ENCODE measurements around the gene AUP1. TPM values are rescaled to one million over a fixed set of nuclear protein-coding genes. Genes with fewer than 3 reads are reported as not detected.
A peak's percentile ranks its signal among the peaks of the same experiment; 100 is the strongest.

The AUP1 gene
- total RNA-seq, 2 experiments from 2014 or later = 90.8 to 92.7 TPM

DNA sequence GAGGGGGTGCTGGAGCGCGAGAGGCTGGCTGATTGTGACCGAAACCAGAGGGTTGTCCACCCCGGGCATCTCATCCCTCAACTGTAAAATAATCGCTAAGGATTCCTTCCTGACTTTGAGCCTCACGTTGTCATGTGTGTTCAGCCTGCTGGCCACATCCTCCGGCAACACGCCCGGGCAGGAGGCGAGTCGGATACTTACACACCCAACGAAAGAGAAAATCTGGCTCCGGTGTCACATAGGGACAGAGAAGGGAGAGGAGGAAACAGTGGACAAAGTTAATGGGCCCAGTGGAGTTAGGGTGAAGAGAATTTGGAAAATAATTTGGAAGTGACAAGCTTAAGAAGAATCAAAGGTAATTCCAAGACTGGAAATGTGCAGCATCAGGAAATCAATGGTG, 12.9 kb downstream of the AUP1 start:
- POLR2A ChIA-PET = interaction anchor here (0.8 to 2.7 kb wide), 4 partner anchors 10 to 16 kb away, joined by 3 to 15 read pairs (median 4); partner anchors contain the start of genes AUP1 and HTRA2
- peak overlapping the region; percentile 42 for H3K4me3 Mint-ChIP-seq

DNA sequence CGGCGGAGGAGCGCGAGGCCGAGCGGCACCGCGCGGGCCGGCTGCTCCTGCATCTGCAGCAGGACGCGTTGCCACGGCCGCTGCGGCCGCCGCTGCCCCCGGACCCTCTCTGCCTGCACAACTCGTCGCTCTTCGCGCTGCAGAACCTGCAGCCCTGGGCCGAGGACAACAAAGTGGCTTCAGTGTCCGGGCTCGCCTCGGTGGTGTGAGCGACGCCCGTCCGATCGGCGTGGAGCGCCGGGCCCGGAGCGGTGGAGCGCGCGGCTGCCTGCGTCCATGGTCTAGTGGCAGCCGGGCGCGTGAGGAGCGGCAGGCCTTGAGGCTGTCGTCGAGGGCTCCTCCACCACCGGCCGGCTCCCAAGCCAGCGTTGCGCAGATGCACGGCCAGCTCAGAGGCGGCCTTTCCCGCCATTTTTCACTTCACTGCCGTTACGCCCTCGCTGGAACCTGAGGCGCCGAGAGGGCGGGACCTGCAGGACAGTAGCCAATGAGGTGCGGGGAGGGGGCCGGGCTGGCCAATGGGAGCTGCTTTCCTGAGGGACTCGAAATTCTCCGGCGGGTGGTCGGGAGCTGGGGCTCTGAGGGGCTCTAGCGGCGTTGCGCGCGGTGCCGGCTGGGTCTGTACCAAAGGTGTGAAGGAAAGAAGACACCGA, 13.4 kb downstream of the AUP1 start:
- ChIA-PET CTCF (interaction anchor here (1.1 to 1.8 kb wide), 2 partner anchors 16 to 71 kb away, joined by 3 to 4 read pairs; no protein-coding TSS in a partner anchor), POLR2A (interaction anchor here (0.8 to 2.7 kb wide), 6 partner anchors 9 to 15 kb away, joined by 3 to 15 read pairs (median 4); partner anchors contain the start of genes AUP1 and HTRA2)
- TF ChIP-seq, protein P1, sequence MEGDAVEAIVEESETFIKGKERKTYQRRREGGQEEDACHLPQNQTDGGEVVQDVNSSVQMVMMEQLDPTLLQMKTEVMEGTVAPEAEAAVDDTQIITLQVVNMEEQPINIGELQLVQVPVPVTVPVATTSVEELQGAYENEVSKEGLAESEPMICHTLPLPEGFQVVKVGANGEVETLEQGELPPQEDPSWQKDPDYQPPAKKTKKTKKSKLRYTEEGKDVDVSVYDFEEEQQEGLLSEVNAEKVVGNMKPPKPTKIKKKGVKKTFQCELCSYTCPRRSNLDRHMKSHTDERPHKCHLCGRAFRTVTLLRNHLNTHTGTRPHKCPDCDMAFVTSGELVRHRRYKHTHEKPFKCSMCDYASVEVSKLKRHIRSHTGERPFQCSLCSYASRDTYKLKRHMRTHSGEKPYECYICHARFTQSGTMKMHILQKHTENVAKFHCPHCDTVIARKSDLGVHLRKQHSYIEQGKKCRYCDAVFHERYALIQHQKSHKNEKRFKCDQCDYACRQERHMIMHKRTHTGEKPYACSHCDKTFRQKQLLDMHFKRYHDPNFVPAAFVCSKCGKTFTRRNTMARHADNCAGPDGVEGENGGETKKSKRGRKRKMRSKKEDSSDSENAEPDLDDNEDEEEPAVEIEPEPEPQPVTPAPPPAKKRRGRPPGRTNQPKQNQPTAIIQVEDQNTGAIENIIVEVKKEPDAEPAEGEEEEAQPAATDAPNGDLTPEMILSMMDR (IDR thresholded peaks at IDR 0.05) = no peak
- ATAC-seq (peak; percentile 80), DNase-seq (peak; percentile 80)
- Mint-ChIP-seq H3K27me3 (peaks cover 66% of the 10 kb centered on the region), H3K4me3 (peak overlapping the region; percentile 42), H3K4me1 (ENCODE audit: low read depth) (peaks cover 26% of the 10 kb centered on the region), H3K9me3 (no peaks in the 10 kb centered on the region), H3K27ac (no peak overlapping the region), H3K36me3 (ENCODE audit: low read depth) (peaks cover 5% of the 10 kb centered on the region)
- intact Hi-C loops (cut with micrococcal nuclease) = no loop called here

More for the DNA sequence above, 12.9 kb downstream of the AUP1 start:
- intact Hi-C loops (cut with micrococcal nuclease) = no loop called here
- Mint-ChIP-seq H3K36me3 (ENCODE audit: low read depth) (peaks cover 5% of the 10 kb centered on the region), H3K9me3 (no peaks in the 10 kb centered on the region), H3K27ac (no peak overlapping the region), H3K27me3 (peaks cover 61% of the 10 kb centered on the region), H3K4me1 (ENCODE audit: low read depth) (peaks cover 23% of the 10 kb centered on the region)
- DNase-seq = no peak
- CTCF ChIA-PET = interaction anchor here (1.8 kb wide), 1 partner anchor 15 kb away, joined by 4 read pairs; no protein-coding TSS in a partner anchor
- no peak for ATAC-seq
- TF ChIP-seq, protein P1 (IDR thresholded peaks at IDR 0.05) = no peak

DNA sequence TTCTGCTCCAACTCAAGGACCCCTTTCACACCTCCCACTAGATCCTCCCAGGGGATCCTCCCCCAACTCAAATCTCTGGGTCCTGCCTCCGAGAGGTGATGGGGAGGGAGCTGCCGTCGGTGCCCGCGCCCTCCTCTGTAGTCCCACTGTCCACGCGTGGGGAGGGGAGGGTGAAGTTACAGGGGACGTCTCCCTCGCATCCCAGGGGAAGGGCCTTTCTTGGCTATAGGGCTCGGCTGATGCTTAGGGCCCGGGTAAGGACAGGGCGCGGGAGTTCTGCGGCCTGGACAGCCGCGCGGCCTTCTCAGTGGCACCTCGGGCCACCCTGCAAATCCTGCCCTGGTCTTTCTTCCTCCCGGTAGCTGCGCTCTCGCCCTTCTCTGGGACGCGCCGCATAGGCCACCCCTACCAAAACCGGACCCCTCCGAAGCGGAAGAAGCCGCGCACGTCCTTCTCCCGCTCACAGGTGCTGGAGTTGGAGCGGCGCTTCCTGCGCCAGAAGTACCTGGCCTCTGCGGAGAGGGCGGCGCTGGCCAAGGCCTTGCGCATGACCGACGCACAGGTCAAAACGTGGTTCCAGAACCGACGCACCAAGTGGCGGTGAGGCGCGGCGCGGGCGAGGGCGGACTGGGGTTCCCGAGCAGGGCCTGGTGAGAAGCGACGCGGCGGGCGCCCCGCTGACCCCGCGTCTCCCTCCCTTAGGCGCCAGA, 14.1 kb downstream of the AUP1 start:
- ATAC-seq (peak; percentile 10), DNase-seq (no peak)
- Mint-ChIP-seq H3K27me3 (peaks cover 70% of the 10 kb centered on the region), H3K4me1 (ENCODE audit: low read depth) (peaks cover 26% of the 10 kb centered on the region), H3K36me3 (ENCODE audit: low read depth) (peaks cover 5% of the 10 kb centered on the region), H3K4me3 (peak overlapping the region; percentile 52), H3K9me3 (no peaks in the 10 kb centered on the region), H3K27ac (no peak overlapping the region)
- ChIA-PET CTCF (interaction anchor here (1.1 to 2.0 kb wide), 3 partner anchors 9 to 72 kb away, joined by 3 to 4 read pairs (median 3); partner anchors contain the start of genes CCDC142 and TTC31), POLR2A (interaction anchor here (1.3 to 2.7 kb wide), 5 partner anchors 12 to 18 kb away, joined by 3 to 15 read pairs (median 5); partner anchors contain the start of genes AUP1 and HTRA2)
- TF ChIP-seq, protein P1 (IDR thresholded peaks at IDR 0.05) = no peak
- intact Hi-C loops (cut with micrococcal nuclease) = no loop called here

DNA sequence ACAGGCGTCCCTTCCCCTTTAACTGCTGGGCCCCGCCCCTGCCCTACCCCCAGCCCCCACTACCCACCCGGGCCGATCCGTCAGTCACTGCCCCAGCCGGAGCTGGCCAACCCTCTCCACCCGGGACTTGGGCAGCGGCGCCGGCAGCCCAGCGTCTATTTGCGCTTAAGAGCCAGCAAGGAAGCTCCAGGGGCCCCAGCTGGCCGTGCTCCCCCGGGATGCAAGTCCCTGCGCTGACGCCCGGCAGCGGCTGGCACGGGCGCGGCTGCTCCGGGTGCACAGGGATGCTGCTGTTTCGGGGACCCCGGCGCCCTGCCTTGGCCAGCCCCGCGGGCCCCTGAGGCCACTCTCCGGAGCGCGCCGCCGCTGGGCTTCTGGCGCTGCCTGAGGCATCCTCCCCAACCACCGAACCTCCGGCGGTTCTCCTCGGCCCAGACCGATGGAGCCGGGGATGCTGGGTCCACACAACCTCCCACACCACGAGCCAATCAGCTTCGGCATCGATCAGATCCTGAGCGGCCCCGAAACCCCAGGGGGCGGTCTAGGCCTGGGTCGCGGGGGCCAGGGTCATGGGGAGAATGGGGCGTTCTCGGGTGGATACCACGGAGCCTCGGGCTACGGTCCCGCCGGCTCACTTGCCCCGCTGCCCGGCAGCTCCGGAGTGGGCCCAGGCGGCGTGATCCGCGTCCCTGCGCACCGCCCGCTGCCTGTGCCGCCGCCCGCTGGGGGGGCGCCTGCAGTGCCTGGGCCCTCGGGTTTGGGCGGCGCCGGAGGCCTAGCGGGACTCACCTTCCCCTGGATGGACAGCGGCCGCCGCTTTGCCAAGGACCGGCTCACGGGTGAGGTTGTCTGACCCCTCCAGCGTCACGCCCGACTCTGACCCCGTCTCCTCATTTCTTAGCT, 14.9 kb downstream of the AUP1 start, which contains the start of gene TLX2:
TLX2 (plus strand) TSS at position 83 of the 903 bp plus-strand sequence; CDS start at position 440, 357 bp downstream.
- intact Hi-C loops (cut with micrococcal nuclease) = no loop called here

More for the DNA sequence above, 14.9 kb downstream of the AUP1 start, which contains the start of gene TLX2:
- DNase-seq (no peak), ATAC-seq (peak; percentile 14)
- TF ChIP-seq, protein P1 (IDR thresholded peaks at IDR 0.05) = no peak
- peaks cover 26% of the 10 kb centered on the region for H3K4me1 Mint-ChIP-seq (ENCODE audit: low read depth)
- CTCF ChIA-PET = interaction anchor here (1.1 to 2.0 kb wide), 4 partner anchors 8 to 73 kb away, joined by 3 to 4 read pairs (median 4); partner anchors contain the start of genes CCDC142 and TTC31
- peaks cover 5% of the 10 kb centered on the region for H3K36me3 Mint-ChIP-seq (ENCODE audit: low read depth)
- POLR2A ChIA-PET = interaction anchor here (1.1 to 1.8 kb wide), 5 partner anchors 12 to 52 kb away, joined by 3 to 6 read pairs (median 4); partner anchors contain the start of gene CCDC142
- H3K27me3 Mint-ChIP-seq = peaks cover 68% of the 10 kb centered on the region
- no peak within 1 kb of the TSS for H3K27ac Mint-ChIP-seq
- no peaks in the 10 kb centered on the region for H3K9me3 Mint-ChIP-seq
- peak within 1 kb of the TSS; percentile 52 for H3K4me3 Mint-ChIP-seq

Measured in activated CD8-positive, alpha-beta T cell treated with anti-CD3 and anti-CD28 coated beads for 36 hours (primary cell).